ENCODE results near the gene STEAP2.
"Not testable (repeated sequence)": the region's sequence is repeated elsewhere in the genome, so short reads cannot be mapped to it uniquely, and the experiment has no call there.

Gene STEAP2

DNA sequence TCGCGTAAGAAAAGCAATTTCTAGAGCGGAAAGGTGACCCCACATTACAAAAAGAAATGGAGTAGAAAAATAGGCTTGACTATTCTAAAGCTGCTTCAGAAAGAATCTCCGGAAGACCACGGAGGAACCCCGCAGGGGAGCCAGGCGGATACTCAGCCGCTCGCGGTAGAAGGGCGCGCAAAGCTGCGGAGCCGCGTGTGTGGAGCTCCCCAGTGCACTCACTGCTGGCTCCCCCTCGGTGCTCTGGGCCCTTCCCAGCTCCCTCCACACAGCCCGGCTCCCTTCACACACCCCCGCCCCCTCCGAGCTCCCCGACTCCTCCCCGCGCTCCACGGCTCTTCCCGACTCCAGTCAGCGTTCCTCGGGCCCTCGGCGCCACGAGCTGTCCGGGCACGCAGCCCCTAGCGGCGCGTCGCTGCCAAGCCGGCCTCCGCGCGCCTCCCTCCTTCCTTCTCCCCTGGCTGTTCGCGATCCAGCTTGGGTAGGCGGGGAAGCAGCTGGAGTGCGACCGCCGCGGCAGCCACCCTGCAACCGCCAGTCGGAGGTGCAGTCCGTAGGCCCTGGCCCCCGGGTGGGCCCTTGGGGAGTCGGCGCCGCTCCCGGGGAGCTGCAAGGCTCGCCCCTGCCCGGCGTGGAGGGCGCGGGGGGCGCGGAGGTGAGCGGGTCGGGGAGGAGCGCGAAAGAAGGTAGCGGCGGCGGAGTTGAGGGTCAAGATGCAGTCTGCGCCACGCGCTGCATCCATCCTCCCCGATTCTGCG is at the start of gene STEAP2:
TSS of gene STEAP2 (plus strand) at position 350 of the 758 bp plus-strand sequence. CDS start 13,343 bp downstream, outside the sequence.
- no peak for DNase-seq (ENCODE audit: low read depth)

DNA sequence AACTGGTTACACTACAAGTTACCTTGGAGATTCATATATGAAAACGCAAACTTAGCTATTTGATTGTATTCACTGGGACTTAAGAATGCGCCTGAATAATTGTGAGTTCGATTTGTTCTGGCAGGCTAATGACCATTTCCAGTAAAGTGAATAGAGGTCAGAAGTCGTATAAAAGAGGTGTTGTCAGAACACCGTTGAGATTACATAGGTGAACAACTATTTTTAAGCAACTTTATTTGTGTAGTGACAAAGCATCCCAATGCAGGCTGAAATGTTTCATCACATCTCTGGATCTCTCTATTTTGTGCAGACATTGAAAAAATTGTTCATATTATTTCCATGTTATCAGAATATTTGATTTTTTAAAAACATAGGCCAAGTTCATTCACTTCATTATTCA is 48.0 kb upstream of the STEAP2 start:
- DNase-seq (ENCODE audit: low read depth): no peak

DNA sequence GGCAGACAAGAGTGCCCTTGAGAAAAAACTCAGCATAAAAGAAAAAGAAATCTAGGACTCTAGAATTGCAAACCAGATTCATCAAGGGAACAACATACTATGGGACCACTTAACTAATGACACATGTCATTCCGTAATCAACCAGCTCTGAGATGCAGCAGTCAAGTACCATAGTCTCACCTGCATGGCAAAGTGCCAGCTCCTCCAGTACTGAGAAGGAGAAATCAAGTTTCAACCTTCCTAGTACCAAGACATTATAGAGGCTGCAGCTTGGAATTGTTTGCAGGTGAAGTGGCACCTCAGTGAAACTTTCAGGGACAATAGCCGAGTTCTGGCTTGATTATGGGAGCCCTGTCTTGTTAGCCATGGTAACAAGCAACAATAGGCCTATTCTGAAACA is 45.8 kb upstream of the STEAP2 start:
- no peak for DNase-seq (ENCODE audit: low read depth)

- no peak for DNase-seq (ENCODE audit: low read depth)
Measured at GRCh38 chr7:90166153-90166552, 45.4 kb upstream of the STEAP2 start.

DNA sequence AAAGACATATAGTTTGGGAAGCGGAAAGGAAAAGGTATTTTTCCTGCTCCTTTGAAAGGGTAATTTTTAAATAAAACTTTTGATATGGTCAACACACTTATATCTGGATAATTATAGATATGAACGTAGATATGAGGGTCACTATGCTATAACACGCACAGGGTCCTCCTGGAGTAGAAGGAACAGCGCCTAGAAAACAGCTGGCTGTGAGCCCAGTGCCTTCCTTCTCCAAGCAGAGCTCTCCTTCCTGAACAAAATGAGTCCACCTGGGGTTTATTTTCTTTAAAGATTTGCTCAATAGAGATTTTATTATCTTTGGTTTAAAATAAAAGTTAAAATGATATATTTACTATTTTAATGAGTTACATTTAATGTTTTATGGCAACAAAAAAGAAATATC is 44.2 kb upstream of the STEAP2 start:
- no peak for DNase-seq (ENCODE audit: low read depth)

GRCh38 chr7:90169891-90170290 is 41.6 kb upstream of the STEAP2 start:
- DNase-seq (ENCODE audit: low read depth): no peak

- DNase-seq (ENCODE audit: low read depth): no peak
Measured at GRCh38 chr7:90172121-90172520, 39.4 kb upstream of the STEAP2 start.

GRCh38 chr7:90172624-90173023 is 38.9 kb upstream of the STEAP2 start:
- DNase-seq (ENCODE audit: low read depth): no peak

GRCh38 chr7:90173127-90173844 is 38.3 kb upstream of the STEAP2 start:
- DNase-seq (ENCODE audit: low read depth): no peak

GRCh38 chr7:90175667-90176066 is 35.9 kb upstream of the STEAP2 start:
- no peak for DNase-seq (ENCODE audit: low read depth)

GRCh38 chr7:90176195-90176594 is 35.3 kb upstream of the STEAP2 start:
- DNase-seq (ENCODE audit: low read depth): no peak

DNA sequence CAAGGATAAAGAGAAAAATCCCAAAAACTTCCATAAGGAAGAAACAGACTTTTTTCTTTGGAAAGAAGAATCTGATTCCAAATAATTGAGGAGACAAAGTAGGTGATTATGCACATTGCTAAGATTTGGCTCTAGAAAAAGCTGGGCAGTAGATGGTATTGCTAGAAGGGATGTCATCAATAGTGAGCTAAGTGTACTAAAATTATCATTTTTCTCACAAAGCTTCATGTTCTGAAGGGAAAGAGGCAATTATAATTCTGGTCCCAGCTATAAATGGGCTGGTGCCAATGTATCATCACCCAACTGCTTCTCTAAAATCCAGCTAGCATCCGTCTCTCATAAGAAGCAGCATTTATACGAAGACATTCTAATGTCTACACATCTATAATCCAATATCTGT is 33.4 kb upstream of the STEAP2 start:
- no peak for DNase-seq (ENCODE audit: low read depth)

GRCh38 chr7:90178679-90179278 is 32.8 kb upstream of the STEAP2 start:
- DNase-seq (ENCODE audit: low read depth): no peak

GRCh38 chr7:90180011-90180585 is 31.4 kb upstream of the STEAP2 start:
- no peak for DNase-seq (ENCODE audit: low read depth)

DNA sequence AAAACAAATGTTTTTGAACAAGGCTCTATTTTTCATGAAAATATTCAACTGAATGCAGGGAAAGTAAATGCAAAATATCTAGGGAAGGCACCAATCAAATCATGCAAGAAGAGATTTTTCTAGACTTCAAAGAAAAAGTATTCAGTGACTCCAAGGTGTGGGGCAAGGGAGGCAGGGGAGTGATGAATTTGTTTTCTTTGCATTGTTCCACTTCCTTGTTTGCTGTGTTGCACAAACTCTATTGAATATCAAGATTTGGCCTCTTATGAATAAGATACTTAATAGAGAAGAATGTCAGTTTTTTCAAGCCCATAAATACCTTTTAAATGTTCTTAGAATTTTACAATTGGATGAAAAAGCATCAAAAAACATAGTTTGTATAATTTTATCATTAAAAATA is 30.9 kb upstream of the STEAP2 start:
- no peak for DNase-seq (ENCODE audit: low read depth)

- no peak for DNase-seq (ENCODE audit: low read depth)
Measured at GRCh38 chr7:90181485-90181884, 30.1 kb upstream of the STEAP2 start.

DNA sequence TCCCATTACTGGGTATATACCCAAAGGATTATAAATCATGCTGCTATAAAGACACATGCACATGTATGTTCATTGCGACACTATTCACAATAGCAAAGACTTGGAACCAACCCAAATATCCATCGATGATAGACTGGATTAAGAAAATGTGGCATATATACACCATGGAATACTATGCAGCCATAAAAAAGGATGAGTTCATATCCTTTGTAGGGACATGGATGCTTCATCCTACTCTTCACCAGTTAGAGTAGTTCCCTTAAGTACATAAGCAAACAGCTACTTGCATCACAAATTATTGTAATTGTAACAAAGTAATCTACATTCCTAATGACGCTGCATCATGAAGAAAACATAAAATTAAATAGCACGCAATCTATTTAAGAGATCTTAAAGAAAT is 25.2 kb upstream of the STEAP2 start:
- not testable (repeated sequence) for DNase-seq (ENCODE audit: low read depth)

- no peak for DNase-seq (ENCODE audit: low read depth)
Measured at GRCh38 chr7:90187507-90188050, 24.0 kb upstream of the STEAP2 start.

GRCh38 chr7:90188281-90188680 is 23.3 kb upstream of the STEAP2 start:
- DNase-seq (ENCODE audit: low read depth): no peak

DNA sequence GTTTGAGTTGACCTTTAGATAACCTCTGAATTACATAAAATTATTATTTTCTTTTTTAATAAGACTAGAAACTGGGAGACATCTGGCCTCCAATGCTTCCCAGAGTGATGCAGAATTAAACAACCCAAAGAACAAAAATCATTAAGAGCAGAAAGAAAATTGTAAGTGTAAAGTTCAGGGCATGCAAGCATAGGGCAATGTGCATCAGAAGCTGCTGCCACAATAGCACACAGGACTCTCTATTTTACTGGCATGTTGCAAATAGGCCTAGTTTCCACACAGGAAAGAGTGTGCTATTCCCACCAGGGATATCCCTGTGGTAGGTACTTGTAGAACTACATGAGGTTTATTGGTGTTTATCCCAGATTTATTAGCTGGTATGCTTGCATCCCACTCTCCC is 20.5 kb upstream of the STEAP2 start:
- no peak for DNase-seq (ENCODE audit: low read depth)

GRCh38 chr7:90191648-90192047 is 19.9 kb upstream of the STEAP2 start:
- no peak for DNase-seq (ENCODE audit: low read depth)
